ENCODE measurements around the gene DLD.

- TF ChIP-seq CTCF (CRISPR knock-in tag; IDR thresholded peaks at IDR 0.05), result no peak
- no peak for TF ChIP-seq GMEB2 (CRISPR knock-in tag; IDR thresholded peaks at IDR 0.05; ENCODE audit: low read depth)
- no peak for TF ChIP-seq RXRA (CRISPR knock-in tag; IDR thresholded peaks at IDR 0.05)
- no peak for TF ChIP-seq ZNF746 (CRISPR knock-in tag; IDR thresholded peaks at IDR 0.05)
- TF ChIP-seq SNRNP70 (IDR thresholded peaks at IDR 0.05; ENCODE audit: low read depth, low read length), result no peak
- TF ChIP-seq ZNF234 (CRISPR knock-in tag; conservative IDR thresholded peaks at IDR 0.05), result no peak
- TF ChIP-seq HNF4A (CRISPR knock-in tag; IDR thresholded peaks at IDR 0.05), result no peak
- no peak for TF ChIP-seq TAF1 (CRISPR knock-in tag; IDR thresholded peaks at IDR 0.05)
- no peak for TF ChIP-seq ZNF660 (CRISPR knock-in tag; IDR thresholded peaks at IDR 0.05; ENCODE audit: borderline replicate concordance, low read depth)
- TF ChIP-seq EP300 (IDR thresholded peaks at IDR 0.05; ENCODE audit: low read depth in 2 of 2, low read length in 2 of 2), result no peak
- no peak for TF ChIP-seq EP300 (CRISPR knock-in tag; IDR thresholded peaks at IDR 0.05; ENCODE audit: borderline replicate concordance)
- TF ChIP-seq ATF4 (CRISPR knock-in tag; IDR thresholded peaks at IDR 0.05), result no peak
- TF ChIP-seq YY1 (IDR thresholded peaks at IDR 0.05; ENCODE audit: insufficient read depth, insufficient replicate concordance, low read depth, low read length), result no peak
- TF ChIP-seq MAX (IDR thresholded peaks at IDR 0.05), result no peak
These were observed 47.8 kb upstream of the DLD start for GRCh38 chr7:107843184-107843583.

Data from HepG2 (cell line).